Measurements from ENCODE around the gene ANXA7. TPM values are rescaled to one million over a fixed set of nuclear protein-coding genes. Genes with fewer than 3 reads are reported as not detected.

The ANXA7 gene
- 81.6 and 86.0 TPM in 2 replicates for total RNA-seq
- polyA plus RNA-seq, result 56.5 and 62.6 TPM in 2 replicates
- 63.9 and 75.2 TPM in 2 replicates for polyA plus RNA-seq (2011; cell fraction: cytosol; rRNA removed)
- 49.7 and 53.1 TPM in 2 replicates for polyA plus RNA-seq (2011; cell fraction: nucleus; rRNA removed)
- polyA plus RNA-seq (2012), result 79.8 and 107 TPM in 2 replicates
- polyA minus RNA-seq, result 81.5 and 90.4 TPM in 2 replicates
- 48.3 TPM for polyA minus RNA-seq (2011; cell fraction: cytosol; rRNA and poly(A)+ RNA removed)
- polyA minus RNA-seq (2011; cell fraction: nucleus; rRNA and poly(A)+ RNA removed), result 25.1 and 38.4 TPM in 2 replicates
- percentile 89 among the genes with signal in this experiment for Bru-seq, nascent RNA
- percentile 86 among the genes with signal in this experiment for BruChase-seq, experiment 1, labeled RNA remaining after a 6-hour chase
- BruChase-seq, experiment 2, labeled RNA remaining after a 2-hour chase, result percentile 78 among the genes with signal in this experiment
- long read RNA-seq, transcript ANXA7-202 (13 exons, 2,452 nt), result major isoform, 222 of 312 reads
- long read RNA-seq, partial matches to known transcripts, result 46 of 312 reads
- long read RNA-seq, other reads (novel, unspliced or antisense), result 44 of 312 reads

DNA sequence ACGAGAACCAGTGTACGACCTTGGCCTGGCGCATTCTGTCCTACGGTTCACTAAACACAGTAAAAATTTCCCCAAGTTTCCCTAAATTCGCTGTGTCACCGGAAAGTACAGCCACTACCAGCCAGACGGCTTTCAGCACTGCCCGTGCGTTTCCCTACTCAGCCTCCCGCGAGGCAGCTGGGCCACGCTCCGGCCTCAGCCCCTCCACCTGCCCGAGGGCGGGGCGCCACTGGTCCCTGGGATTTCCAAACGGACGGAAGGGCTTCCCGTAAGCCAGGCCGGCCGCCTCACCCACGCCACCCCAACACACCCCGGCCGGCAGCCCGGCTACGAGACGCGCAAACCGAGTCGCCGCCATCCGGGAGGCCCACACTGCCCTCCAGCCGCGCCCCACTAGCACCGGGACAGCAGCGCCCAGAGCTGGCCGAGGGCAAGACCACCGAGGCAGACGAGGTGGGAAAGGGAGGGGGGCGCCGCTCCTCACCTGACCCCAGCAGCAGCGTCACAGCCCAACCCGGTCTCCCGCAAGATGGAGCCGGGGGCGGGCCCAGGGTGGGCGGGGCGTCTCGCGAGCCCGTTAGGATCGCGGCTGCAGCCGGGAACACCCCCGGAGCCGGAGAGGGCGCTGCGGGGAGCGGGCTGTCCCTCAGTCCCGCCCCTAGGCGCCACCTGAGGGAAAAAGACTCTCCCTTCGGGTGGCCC lies at the start of gene ANXA7:
Gene ANXA7, minus strand, starts transcription at position 531 of the 702 bp plus-strand sequence. CDS start 13,202 bp downstream, outside the sequence.
- DNase-seq (ENCODE audit: low read depth, low spot score), result peak; percentile 88
- peak within 1 kb of the TSS; percentile 90 for H3K9ac ChIP-seq (replicated peaks; ENCODE audit: extremely low read depth, insufficient read depth, low read length)
- intact Hi-C loops (cut with micrococcal nuclease) (loop anchor here (1.0 kb wide), 1 partner anchor 245 kb away; the partner anchor contains the start of genes ECD and FAM149B1), dilution Hi-C loops (cut with MboI; ENCODE audit: extremely low pct_ligation_motif_present, low sequenced_read_pairs) (no loop called here)
- peaks cover 11% of the 10 kb centered on the region for H3K4me1 ChIP-seq (ENCODE audit: control insufficient read depth, extremely low read depth, insufficient read depth, low read length)
- peak within 1 kb of the TSS; percentile 96 for H2AFZ ChIP-seq (ENCODE audit: low read depth, low read length)
- CTCF ChIA-PET, result interaction anchor here (0.5 kb wide), 1 partner anchor 150 kb away, joined by 3 read pairs; no protein-coding TSS in a partner anchor
- POLR2A ChIA-PET, result no interaction called here
- no peak for FAIRE-seq
- H3K9me3 ChIP-seq (replicated peaks; ENCODE audit: control insufficient read depth, insufficient read depth, low read length), result no peaks in the 10 kb centered on the region
- H3K4me3 ChIP-seq (replicated peaks in 1 of 3; ENCODE audit: insufficient read depth in 1 of 3, low read depth in 1 of 3, low read length in 3 of 3), result peak within 1 kb of the TSS; percentile 45 to 85 (median 66)
- peak; percentile 63 for TF ChIP-seq POLR2A (IDR thresholded peaks at IDR 0.05; ENCODE audit: low read depth, low read length)
- TF ChIP-seq, protein P1, sequence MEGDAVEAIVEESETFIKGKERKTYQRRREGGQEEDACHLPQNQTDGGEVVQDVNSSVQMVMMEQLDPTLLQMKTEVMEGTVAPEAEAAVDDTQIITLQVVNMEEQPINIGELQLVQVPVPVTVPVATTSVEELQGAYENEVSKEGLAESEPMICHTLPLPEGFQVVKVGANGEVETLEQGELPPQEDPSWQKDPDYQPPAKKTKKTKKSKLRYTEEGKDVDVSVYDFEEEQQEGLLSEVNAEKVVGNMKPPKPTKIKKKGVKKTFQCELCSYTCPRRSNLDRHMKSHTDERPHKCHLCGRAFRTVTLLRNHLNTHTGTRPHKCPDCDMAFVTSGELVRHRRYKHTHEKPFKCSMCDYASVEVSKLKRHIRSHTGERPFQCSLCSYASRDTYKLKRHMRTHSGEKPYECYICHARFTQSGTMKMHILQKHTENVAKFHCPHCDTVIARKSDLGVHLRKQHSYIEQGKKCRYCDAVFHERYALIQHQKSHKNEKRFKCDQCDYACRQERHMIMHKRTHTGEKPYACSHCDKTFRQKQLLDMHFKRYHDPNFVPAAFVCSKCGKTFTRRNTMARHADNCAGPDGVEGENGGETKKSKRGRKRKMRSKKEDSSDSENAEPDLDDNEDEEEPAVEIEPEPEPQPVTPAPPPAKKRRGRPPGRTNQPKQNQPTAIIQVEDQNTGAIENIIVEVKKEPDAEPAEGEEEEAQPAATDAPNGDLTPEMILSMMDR (IDR thresholded peaks at IDR 0.05; ENCODE audit: extremely low read depth in 1 of 2, insufficient read depth in 1 of 2, low read depth in 1 of 2, low read length in 2 of 2), result peak in 1 of 2 donors; percentile 57
- no peak for TF ChIP-seq EZH2 (IDR thresholded peaks at IDR 0.05; ENCODE audit: borderline replicate concordance, low read depth, low read length, severe bottlenecking)
- TF ChIP-seq JUN (IDR thresholded peaks at IDR 0.05; ENCODE audit: borderline replicate concordance, insufficient read depth, insufficient read length, low read depth), result no peak
- TF ChIP-seq POLR2AphosphoS5 (IDR thresholded peaks at IDR 0.05; ENCODE audit: insufficient read depth, low read depth, low read length), result peak; percentile 65
- H3K36me3 ChIP-seq (ENCODE audit: control insufficient read depth in 2 of 2, extremely low read depth in 1 of 2, insufficient read depth in 2 of 2, low read length in 2 of 2), result no peaks in the 10 kb centered on the region
- H3K4me2 ChIP-seq (ENCODE audit: insufficient read depth, low read length), result peak within 1 kb of the TSS; percentile 99
- peaks cover 0 to 5% of the 10 kb centered on the region in 2 experiments for H3K27me3 ChIP-seq (ENCODE audit: control insufficient read depth in 2 of 2, insufficient read depth in 2 of 2, low read length in 2 of 2)
- no peaks in the 10 kb centered on the region for H3K9me1 ChIP-seq (replicated peaks; ENCODE audit: control insufficient read depth, extremely low read depth, insufficient read depth, low read length)
- H3K79me2 ChIP-seq (ENCODE audit: control insufficient read depth, insufficient read depth, low read length), result peaks cover 44% of the 10 kb centered on the region
- TSS peak; percentile 78 for BruUV-seq (replicated peaks)
- peak within 1 kb of the TSS; percentile 85 for H3K27ac ChIP-seq (ENCODE audit: insufficient read depth, low read depth, low read length)
- no peaks in the 10 kb centered on the region for H4K20me1 ChIP-seq (replicated peaks; ENCODE audit: control insufficient read depth, extremely low read depth, insufficient read depth, low read length)

All from endothelial cell of umbilical vein (primary cell).